ENCODE data around the gene LOXL1.

Gene LOXL1

GRCh38 chr15:73941044-73941443 lies 14.8 kb downstream of the LOXL1 start:
- no peak for DNase-seq

GRCh38 chr15:73941449-73941848 lies 15.2 kb downstream of the LOXL1 start:
- no peak for DNase-seq

DNA sequence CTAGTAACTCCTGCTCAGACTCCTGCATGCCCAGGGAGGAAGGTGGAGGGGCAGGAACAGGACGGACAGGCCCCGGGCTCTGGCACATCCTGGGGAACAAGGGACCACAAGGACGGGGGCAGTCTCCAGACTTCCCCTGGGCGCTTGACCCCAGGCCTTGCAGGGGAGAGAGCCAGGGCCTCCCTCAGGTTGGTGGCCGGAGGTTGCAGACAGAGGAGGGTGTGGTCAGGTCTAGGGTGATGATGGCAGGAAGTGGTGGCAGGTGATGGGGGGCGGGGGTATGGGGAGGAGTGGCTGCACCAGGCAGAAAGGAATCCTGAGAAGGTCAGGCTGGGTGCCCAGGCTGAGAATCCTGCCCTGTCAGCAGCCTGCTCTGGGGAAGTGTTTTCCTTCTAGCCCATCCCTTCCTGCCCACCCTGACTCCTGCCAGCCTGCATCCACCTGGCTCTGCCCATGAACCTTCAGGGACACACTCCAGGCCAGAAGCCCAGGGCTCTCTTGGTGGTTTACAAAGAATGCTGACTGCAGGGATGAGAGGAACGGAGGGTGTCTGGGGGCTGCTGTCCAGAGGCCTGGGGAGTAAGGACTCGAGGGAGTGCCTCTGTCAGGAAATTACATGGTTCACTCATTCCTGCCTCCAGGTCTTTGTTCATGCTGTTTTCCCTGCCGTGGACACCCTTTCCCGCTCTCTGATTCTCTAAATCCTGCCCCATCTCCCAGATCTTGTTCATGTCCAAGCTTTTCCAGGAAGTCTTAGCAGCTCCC lies 15.8 kb downstream of the LOXL1 start:
- no peak for DNase-seq

DNA sequence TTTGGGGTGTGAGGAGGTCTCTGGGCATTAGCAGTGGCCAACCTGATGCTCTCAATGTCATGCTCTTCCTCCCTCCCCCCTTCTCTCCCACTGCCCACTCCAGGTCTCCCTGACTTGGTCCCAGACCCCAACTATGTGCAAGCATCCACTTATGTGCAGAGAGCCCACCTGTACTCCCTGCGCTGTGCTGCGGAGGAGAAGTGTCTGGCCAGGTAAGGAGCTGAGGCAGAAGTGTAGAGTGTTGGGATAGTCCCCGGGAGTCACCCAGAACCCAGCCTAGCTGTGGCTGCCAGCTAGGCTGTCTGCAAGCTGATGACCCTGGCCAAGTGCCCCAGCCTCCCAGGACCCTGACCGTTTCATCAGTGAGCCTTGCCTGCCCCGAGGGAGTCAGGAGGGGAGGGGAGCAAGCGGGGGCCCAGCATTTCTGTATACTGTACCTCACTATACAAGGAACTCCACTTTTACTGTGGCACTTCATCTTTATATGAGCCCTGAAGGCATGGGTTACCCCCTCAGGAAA lies 16.5 kb downstream of the LOXL1 start:
- DNase-seq = no peak

- DNase-seq = no peak
Observed at GRCh38 chr15:73944161-73945129, 18.2 kb downstream of the LOXL1 start.

GRCh38 chr15:73945130-73945508 lies 18.9 kb downstream of the LOXL1 start:
- DNase-seq = no peak

GRCh38 chr15:73946046-73946721 lies 19.9 kb downstream of the LOXL1 start:
- DNase-seq = no peak

- no peak for DNase-seq
Observed at GRCh38 chr15:73946795-73947370, 20.6 kb downstream of the LOXL1 start.

- no peak for DNase-seq
Observed at GRCh38 chr15:73947651-73948050, 21.4 kb downstream of the LOXL1 start.

DNA sequence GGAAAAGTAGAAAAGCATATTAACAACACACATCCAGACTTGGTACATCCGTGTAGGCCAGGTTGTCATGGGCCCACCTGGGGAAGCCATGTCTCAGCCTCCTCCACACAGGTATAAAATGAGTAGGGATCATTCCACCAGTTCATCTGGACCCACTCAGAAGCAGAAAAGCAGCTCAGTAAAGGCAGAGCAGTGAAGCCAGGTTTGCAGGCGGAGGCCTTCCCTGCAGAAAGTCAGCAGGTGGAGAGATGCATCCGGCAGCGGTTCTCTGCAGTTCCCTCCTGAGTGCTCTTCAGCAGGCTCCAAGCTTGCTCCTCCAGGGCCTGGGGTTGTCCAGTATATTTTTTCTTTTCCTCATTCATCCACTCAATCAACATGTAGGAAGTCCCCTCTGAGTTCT lies 22.1 kb downstream of the LOXL1 start:
- DNase-seq = no peak

GRCh38 chr15:73948982-73949381 lies 22.7 kb downstream of the LOXL1 start:
- no peak for DNase-seq

GRCh38 chr15:73949496-73949895 lies 23.2 kb downstream of the LOXL1 start:
- DNase-seq = no peak

DNA sequence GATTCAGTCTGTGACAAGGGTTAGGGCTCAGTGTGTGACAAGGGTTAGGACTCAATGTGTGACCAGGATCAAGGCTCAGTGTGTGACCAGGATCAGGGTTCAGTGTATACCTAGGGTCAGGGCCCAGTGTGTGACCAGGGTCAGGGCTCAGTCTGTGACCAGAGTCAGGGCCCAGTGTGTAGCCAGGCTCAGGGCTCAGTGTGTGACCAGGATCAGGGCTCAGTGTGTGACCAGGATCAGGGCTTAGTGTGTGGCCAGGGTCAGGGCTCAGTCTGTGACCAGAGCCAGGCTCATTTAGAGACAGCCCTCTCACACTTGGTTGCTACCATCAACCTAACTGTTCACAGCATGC lies 24.2 kb downstream of the LOXL1 start:
- DNase-seq = no peak

DNA sequence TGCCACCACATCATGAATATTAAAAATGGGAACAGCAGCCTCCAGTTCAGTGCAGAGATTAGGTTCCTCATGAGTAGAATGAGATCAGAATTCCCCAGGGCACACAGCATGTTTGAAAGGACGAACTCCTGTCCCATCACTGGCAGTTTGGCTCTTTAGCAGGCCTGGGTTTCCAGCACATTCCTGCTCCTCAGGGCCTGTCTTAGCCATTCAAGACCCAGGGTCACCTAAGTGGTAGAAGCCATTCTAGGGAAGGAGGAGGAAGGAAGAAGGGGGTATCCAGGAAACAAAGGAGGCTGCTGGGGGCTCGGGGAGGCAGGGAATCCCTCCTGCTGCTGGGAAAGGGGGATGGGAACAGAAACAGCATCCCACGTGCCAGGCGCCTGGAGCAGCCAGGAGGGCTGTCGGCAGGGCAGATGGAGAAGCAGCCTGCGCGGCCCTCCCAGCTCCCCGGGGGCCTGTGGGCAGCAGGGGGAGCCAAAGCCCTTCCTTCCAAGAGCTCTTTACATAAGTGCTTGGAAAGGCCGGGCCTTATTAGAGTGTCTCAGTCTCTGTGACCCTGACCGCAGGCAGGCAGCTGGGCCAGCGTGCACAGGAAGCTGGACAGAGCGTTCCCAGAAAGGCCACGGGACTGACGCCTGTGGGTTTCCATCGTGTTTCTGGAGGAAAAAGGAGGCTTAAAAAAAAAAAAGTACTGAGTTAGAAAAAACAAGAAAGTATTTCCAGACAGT lies 24.7 kb downstream of the LOXL1 start:
- DNase-seq = peak; percentile 94

DNA sequence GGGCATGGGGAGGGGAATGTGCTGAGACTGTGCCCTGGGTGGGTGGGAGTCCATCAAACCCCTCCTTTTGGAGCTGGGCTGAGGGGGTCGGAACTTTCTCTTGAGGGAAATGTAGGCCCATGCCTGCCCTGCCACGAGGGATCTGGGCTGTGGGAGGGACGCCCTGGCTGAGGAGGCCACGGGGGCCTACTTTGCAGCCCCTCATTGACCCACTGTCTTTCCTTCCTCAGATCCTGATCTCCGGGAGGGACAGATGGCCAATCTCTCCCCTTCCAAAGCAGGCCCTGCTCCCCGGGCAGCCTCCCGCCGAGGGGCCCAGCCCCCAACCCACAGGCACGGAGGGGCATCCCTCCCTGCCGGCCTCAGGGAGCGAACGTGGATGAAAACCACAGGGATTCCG lies 25.3 kb downstream of the LOXL1 start:
- DNase-seq = no peak

DNA sequence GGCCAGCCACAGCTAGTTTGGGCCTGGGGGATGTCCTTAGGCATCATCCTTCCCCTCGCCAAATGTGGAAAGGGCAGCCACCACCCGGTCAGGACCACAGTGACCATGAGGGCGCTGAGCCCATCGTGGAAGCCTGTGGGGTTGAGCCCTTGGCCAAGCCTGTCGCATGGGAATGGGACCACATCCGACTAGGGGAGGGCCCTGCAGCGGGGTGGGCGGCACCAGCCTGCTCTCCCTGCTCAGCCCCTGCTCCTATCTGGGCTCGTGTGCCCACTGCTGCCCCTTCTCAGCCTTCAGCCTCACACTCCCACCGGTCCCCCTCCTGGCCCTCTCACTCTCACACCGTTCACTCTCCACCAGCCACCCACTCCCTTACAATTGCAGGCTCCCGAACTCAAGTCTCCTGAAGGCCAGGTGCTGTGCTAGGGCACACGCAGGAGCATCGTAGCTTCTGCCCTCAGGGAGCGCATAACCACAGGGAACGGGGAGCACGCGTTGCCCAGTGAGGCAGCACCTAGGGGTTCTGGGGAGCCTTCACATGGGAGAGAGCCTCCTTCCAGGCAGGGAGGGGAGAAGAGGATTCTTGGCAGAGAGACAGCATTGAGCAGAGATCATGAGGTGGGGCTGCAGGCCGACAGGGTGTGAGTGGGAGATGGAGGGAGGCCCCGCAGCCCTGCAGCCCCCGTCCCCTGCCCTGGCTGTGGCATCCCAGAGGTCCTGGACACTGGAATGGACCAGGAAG lies 26.1 kb downstream of the LOXL1 start:
- no peak for DNase-seq

DNA sequence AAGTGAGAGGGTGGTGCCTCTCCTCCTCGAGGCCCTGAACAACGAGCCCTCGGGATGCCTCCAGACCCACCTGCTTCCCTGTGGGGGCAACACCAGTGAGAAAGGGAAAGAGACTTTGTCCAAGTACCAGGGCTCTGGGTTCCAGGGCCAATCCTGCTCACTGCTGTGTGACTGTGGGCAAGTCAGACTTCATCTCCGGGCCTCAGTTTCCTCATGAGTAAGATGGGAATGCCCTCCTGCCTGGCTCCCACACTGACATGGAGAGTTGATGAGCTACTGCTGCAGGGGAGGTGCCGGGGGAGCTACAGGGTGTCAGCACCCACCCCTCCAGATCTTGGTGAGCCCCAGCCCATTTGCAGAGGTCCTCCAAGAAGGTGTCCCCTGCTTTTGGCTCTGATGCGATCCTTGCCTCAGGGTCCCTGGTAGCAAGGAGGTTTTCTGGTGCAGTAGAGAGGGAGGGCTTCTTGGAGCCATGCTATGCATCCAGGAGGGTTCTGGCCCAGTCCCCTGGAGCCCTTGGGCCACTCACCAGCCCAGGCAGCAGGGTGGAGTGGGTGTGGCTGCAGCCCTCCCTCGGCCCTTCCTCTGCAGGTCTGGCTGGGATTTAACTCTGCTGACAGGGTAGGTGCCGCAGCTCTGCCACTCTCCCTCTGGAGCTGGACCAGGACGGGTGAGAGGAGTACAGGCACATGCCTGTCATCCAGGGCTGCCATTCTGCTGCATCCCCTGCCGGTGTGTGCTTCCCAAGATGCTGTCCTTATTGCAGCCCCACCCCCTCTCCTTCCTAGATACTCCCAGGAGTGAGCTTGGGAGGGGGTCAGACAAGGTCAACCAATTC lies 26.9 kb downstream of the LOXL1 start:
- DNase-seq = no peak

- DNase-seq = no peak
Observed at GRCh38 chr15:73954188-73955145, 28.2 kb downstream of the LOXL1 start.

GRCh38 chr15:73955326-73955725 lies 29.1 kb downstream of the LOXL1 start:
- DNase-seq = no peak

Data from suppressor macrophage treated with lipopolysaccharide for 4 hours (primary cell).